Suprapubic skin (tissue), 4 donors: Measurements from ENCODE around the gene RFX3. TPM values are rescaled to one million over a fixed set of nuclear protein-coding genes. Genes with fewer than 3 reads are reported as not detected.
A peak's percentile ranks its signal among the peaks of the same experiment; 100 is the strongest.

ENCODE experiments used
- DNase-seq, 2 donors: peaks; one replicate each; pipeline ENCODE4 v3.0.0-alpha.2; 2019; ENCODE audit warnings: low spot score in 2 of 2
- H3K27ac ChIP-seq: fragments of 200-600 bp; sonication (generic); one replicate; pipeline ENCODE4 v1.5.1; 2019
- H3K27me3 ChIP-seq: fragments of 200-600 bp; sonication (generic); one replicate; pipeline ENCODE4 v1.5.1; 2019
- H3K36me3 ChIP-seq: fragments of 200-600 bp; sonication (generic); one replicate; pipeline ENCODE4 v1.5.1; 2019
- H3K4me1 ChIP-seq: fragments of 200-600 bp; sonication (generic); one replicate; pipeline ENCODE4 v1.5.1; 2019
- H3K4me3 ChIP-seq: fragments of 200-600 bp; sonication (generic); one replicate; pipeline ENCODE4 v1.5.1; 2019; ENCODE audit warnings: mild to moderate bottlenecking
- H3K9me3 ChIP-seq: fragments of 200-600 bp; sonication (generic); one replicate; pipeline ENCODE4 v1.5.1; 2019
- CTCF ChIP-seq, 2 donors: fragments of 200-600 bp in 1 of 2; fragments of 450-650 bp in 1 of 2; sonication (generic) in 1 of 2; IDR thresholded peaks; one replicate each; pipeline ENCODE4 v1.5.1; 2016 to 2019; ENCODE audit warnings: antibody characterized with exemption in 2 of 2, mild to moderate bottlenecking in 1 of 2, moderate library complexity in 1 of 2
- EP300 ChIP-seq: sonication (generic); formaldehyde crosslinking; IDR thresholded peaks from one replicate; pipeline ENCODE4 v1.6.1; 2017; ENCODE audit warnings: antibody characterized with exemption
- POLR2A ChIP-seq, 2 donors: fragments of 450-650 bp; IDR thresholded peaks; one replicate each; pipeline ENCODE4 v1.6.1; 2017; ENCODE audit warnings: antibody characterized with exemption in 2 of 2, mild to moderate bottlenecking in 2 of 2, moderate library complexity in 2 of 2
- POLR2AphosphoS5 ChIP-seq, 3 donors: sonication (generic); formaldehyde crosslinking; IDR thresholded peaks; one replicate each; pipeline ENCODE4 v1.6.1; 2017; ENCODE audit warnings: antibody characterized with exemption in 3 of 3
- WGBS: methylation state at CpG from one replicate; pipeline ENCODE4 v1.1.5; 2018; 5-methylcytosine and 5-hydroxymethylcytosine counted together
- total RNA-seq, 4 donors: library from RNA; depleted of rRNA; stranded (reverse); fragments of >200 nt; gene quantifications; one replicate each; pipeline ENCODE4 v1.1.0, GENCODE V29; 2016

The RFX3 gene
- total RNA-seq, 4 donors from 2014 or later: 7.7 to 23.5 (median 9.4) TPM

GRCh38 chr9:3436629-3437420 is 89.0 kb downstream of the RFX3 start:
- no peak for TF ChIP-seq POLR2AphosphoS5 (IDR thresholded peaks at IDR 0.05)
- TF ChIP-seq CTCF (IDR thresholded peaks at IDR 0.05): no peak
- no peak for TF ChIP-seq POLR2A (IDR thresholded peaks at IDR 0.05)
- TF ChIP-seq EP300: no peak
- Histone ChIP-seq H3K9me3 (no peaks in the 10 kb centered on the region), H3K27ac (no peak overlapping the region), H3K27me3 (no peaks in the 10 kb centered on the region), H3K4me3 (no peak overlapping the region), H3K4me1 (peaks cover 6% of the 10 kb centered on the region), H3K36me3 (no peaks in the 10 kb centered on the region)
- DNase-seq: no peak
- 49% methylated on average over 4 of the region's 4 CpGs for WGBS

GRCh38 chr9:3435732-3436131 is 90.1 kb downstream of the RFX3 start:
- no peaks in the 10 kb centered on the region for H3K36me3 ChIP-seq
- H3K9me3 ChIP-seq: no peaks in the 10 kb centered on the region
- H3K27me3 ChIP-seq: no peaks in the 10 kb centered on the region
- DNase-seq: no peak
- H3K27ac ChIP-seq: no peak overlapping the region
- WGBS: 74% methylated on average over 1 of the region's 1 CpG
- TF ChIP-seq EP300 (no peak), POLR2A (IDR thresholded peaks at IDR 0.05) (no peak), POLR2AphosphoS5 (IDR thresholded peaks at IDR 0.05) (no peak), CTCF (IDR thresholded peaks at IDR 0.05) (no peak)
- H3K4me3 ChIP-seq: no peak overlapping the region
- H3K4me1 ChIP-seq: peaks cover 6% of the 10 kb centered on the region

DNA sequence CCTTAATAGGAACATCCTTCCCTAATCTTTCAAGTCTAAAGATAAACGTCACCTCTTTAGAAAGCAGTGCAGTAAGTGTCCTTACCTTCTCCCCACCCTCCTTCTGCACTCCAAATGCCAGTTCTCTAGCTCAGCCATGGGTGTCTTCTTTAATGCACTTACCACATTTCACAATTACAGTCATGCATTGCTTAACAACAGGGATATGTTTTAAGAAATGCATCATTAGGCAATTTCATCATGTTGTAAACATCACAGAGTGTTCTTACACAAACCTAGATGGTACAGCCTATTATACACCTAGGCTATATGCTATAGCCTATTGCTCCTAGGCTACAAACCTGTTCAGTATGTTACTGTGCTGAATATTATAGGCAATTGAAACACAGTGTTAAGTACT is 91.2 kb downstream of the RFX3 start:
- Histone ChIP-seq H3K4me1 (peaks cover 6% of the 10 kb centered on the region), H3K27me3 (no peaks in the 10 kb centered on the region), H3K36me3 (no peaks in the 10 kb centered on the region), H3K27ac (no peak overlapping the region), H3K4me3 (no peak overlapping the region), H3K9me3 (no peaks in the 10 kb centered on the region)
- 68% methylated on average over 1 of the region's 1 CpG for WGBS
- DNase-seq: no peak
- TF ChIP-seq CTCF (IDR thresholded peaks at IDR 0.05) (no peak), EP300 (no peak), POLR2AphosphoS5 (IDR thresholded peaks at IDR 0.05) (peak in 2 of 3 donors; percentile 44 to 49)

DNA sequence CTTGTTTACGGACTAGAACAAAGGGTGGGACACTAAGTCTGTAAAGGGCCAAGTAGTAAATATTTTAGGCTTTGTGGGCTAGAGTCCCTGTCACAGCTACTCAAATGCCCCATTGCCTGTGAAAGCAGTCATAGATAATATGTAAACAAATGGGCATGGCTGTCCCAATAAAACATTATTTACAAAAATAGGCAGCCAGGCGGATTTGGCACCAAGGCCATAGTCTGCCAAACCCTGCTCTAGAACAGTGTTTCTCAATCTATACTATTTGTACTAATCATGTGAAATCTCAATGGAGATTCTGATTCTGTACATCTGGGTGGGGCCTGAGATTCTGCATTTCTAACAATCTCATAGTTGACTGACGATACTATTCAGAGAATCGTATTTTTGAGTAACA is 92.0 kb downstream of the RFX3 start:
- Histone ChIP-seq H3K4me3 (no peak overlapping the region), H3K9me3 (no peaks in the 10 kb centered on the region), H3K27ac (no peak overlapping the region), H3K36me3 (no peaks in the 10 kb centered on the region), H3K4me1 (peaks cover 6% of the 10 kb centered on the region), H3K27me3 (no peaks in the 10 kb centered on the region)
- WGBS: 88% methylated on average over 4 of the region's 4 CpGs
- TF ChIP-seq POLR2AphosphoS5 (IDR thresholded peaks at IDR 0.05) (no peak), CTCF (IDR thresholded peaks at IDR 0.05) (no peak), POLR2A (IDR thresholded peaks at IDR 0.05) (no peak), EP300 (no peak)
- DNase-seq: no peak

DNA sequence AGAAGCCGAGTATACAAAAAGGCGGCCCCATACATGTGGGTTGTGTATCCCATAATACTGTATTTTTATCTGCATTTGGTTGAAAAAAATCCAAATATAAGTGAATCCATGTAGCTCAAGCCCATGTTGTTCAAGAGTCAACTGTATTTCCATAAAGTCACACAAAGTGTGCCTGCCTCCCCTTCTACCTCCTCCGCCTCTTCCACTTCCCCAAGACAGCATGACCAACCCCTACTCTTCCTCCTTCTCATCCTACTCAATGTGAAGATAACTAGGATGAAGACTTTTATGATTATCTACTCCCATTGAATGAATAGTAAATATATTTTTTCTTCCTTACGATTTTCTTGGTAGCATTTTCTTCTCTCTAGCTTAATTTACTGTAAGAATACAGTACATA is 92.7 kb downstream of the RFX3 start:
- H3K27me3 ChIP-seq: no peaks in the 10 kb centered on the region
- H3K36me3 ChIP-seq: no peaks in the 10 kb centered on the region
- H3K9me3 ChIP-seq: no peaks in the 10 kb centered on the region
- WGBS: 83% methylated on average over 4 of the region's 4 CpGs
- no peak overlapping the region for H3K27ac ChIP-seq
- H3K4me3 ChIP-seq: no peak overlapping the region
- no peak for TF ChIP-seq EP300
- no peak for TF ChIP-seq POLR2A (IDR thresholded peaks at IDR 0.05)
- H3K4me1 ChIP-seq: peaks cover 6% of the 10 kb centered on the region
- no peak for DNase-seq
